NCI-H2196 treated with DMSO at 0.1 percent for 48 hours (cell line): ENCODE data around the gene SCAMP2.
"Not testable (repeated sequence)": the region's sequence is repeated elsewhere in the genome, so short reads cannot be mapped to it uniquely, and the experiment has no call there.

Source experiments
- DNase-seq: peaks from one replicate; lab custom pipeline; 2025; ENCODE audit not compliant: unreplicated experiment; lab: John Stamatoyannopoulos, UW

SCAMP2 gene

DNA sequence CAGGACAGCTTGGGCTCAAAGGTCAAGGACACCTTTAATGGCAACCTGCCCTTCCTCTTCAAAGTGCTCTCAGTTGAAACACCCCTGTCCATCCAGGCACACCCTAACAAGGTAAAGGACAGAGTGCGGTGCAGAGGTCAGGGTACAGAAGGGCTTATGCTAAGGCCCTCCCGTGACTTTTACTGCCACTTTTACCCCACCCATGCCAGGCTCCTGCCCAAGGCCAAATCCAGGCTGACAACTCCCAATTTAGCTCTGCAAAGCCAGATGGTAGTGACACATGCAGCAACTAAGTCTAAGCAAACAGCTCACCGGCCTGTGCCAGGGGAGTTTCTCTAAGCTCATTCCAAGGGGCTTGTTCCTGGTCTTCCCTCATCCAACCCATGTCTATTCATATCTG, 18.3 kb upstream of the SCAMP2 start:
- DNase-seq: no peak

DNA sequence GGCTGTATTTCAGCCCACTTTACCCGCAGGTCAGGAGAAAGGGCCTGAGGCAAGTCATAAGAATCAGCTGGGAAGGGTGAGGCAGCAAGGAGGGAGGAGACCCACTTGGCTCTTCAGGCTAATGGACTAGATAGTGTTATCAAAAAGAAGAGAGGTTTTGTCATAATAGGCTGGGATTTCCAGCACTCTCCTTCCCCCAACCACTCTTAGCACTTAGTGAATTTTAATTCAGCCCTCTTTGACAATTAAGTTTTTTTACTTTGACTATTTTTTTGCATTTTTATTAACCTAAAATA, 17.4 kb upstream of the SCAMP2 start:
- DNase-seq: no peak

DNA sequence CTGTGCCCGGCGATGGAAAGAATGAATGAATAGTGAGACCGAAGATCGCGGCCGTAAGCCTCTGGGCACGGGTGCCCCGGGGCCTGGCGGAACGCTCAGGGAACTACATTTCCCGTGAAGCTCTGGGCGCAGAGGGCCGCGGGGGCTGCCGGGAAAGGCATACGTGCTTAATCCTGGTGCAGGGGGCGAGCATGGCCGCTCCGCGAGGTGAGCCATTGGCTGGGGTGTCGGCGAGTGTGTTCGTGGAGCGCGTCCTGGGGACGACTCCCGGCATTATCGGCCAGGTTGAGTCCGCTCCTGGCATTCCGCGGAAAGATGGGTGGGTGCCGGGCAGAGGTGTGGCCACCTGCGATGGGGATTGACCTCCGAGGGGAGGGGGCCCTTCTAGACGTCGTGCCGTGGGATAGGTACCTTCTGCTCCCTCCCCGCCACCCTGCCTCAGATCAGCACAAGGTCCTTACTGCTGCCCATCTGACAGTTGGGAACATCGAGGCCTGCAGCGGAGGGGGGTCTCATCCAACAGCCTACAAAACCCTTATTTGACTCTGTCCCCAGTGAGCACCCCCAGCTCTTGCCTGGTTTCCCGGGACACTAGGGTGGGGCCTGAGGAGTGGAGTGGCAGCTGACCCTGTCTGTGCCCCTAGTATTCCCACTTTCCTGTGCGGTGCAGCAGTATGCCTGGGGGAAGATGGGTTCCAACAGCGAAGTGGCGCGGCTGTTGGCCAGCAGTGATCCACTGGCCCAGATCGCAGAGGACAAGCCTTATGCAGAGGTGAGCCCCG, 16.9 kb upstream of the SCAMP2 start, which contains the start of gene MPI:
TSS of gene MPI (plus strand) at position 160 of the 782 bp plus-strand sequence. CDS start at position 192, 32 bp downstream.
- no peak for DNase-seq

DNA sequence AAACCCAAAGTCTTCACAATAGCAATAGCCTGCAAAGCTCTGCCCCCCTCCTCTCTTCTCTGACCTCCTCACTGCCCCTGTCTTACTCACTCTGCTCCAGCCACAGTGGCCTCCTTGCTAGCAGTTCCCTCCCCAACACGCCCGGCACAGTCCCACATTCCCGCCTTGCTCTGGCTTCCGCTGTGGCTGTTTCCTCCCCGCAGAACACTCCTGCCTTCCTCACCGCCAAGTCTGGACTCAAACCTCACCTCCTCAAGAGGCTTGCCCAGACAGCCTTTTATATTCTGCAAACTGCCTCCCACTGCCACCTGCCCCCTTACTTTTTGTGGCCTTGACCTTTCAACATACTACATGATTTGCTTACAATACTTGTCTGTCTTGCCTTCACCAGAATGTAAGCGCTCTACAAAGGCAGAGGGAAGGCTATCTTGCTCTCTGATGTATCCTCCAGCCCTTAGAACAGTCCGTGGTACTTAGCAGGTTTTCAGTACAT, 16.3 kb upstream of the SCAMP2 start:
- DNase-seq: no peak

DNA sequence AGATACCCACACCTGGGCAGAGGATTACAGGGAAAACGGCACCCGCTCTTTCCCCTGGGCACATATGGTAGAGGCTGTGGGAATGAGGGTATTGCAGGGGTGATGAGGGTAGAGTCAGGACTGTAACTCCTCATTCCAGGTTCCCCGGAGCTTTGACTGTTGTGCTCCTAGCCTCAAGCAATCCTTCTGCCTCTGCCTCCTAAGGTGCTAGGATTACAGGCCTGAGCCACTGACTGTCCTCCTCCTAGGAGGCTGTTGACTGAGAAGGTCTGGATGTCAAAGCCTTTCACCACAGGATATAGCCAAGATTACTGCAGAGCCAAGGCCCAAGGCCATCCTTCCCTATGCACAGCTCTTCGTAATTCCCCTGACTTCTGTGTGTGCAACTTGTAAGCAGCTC, 15.6 kb upstream of the SCAMP2 start:
- no peak for DNase-seq

DNA sequence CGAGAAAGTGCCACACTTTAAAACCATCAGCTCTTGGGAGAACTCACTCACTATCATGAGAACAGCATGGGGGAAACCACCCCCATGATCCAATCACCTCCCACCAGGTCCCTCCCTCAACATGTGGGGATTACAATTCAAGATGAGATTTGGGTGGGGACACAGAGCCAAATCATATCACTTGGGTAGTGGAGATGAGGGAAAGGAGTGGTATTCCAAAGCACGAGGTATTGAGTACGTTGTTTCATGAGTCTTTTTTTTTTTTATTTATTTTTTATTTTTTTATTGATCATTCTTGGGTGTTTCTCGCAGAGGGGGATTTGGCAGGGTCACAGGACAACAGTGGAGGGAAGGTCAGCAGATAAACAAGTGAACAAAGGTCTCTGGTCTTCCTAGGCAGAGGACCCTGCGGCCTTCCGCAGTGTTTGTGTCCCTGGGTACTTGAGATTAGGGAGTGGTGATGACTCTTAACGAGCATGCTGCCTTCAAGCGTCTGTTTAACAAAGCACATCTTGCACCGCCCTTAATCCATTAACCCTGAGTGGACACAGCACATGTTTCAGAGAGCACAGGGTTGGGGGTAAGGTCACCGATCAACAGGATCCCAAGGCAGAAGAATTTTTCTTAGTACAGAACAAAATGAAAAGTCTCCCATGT, 14.5 kb upstream of the SCAMP2 start:
- DNase-seq: not testable (repeated sequence)

DNA sequence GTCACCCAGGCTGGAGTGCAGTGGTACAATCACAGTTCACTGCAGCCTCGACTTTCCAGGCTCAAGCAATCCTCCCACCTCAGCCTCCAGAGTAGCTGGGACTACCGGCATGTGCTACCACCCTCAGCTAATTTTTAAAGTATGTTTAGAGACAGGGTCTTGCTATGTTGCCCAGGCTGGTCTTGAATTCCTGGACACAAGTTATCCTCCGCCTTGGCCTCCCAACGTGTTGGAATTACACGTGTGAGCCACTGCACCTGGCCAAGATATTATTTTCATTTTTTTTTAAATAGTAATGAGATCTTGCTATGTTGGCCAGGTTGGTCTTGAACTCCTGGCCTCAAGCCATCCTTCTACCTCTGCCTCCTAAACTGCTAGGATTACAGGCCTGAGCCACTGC, 12.3 kb upstream of the SCAMP2 start:
- no peak for DNase-seq

DNA sequence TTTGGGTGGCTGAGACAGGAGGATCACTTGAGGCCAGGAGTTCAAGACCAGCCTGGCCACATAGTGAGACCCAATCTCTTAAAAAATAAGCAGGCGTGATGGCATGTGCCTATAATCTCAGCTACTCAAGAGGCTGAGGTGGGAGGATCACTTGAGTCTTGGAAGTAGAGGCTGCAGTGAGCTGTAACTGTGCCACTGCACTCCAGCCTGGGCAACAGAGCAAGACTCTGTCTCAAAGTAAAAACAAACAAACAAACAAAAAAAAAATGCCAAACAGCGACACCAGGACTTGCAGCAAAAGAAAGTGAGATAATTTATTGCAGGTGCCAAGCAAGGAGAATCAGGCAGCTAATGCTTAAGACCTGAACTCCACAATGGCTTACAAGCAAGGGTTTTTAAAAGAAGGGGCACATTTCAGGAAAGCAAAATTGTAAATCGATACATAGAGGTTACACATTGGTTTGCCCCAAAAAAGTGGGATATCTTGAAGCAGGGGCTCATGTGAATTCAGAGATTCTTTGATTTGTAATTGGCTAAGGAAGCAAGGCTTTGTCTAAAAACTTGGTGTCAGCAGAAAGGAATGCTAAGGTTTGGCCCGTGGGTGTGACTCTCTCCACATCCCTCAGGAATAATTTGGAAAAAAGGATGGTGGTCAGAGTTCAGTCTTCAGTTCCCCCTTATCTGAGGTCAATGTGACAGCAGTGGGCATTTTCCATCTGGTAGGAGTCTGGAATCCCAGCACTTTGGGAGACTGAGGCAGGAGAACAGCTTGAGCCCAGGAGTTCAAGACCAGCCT, 11.5 kb upstream of the SCAMP2 start:
- no peak for DNase-seq

DNA sequence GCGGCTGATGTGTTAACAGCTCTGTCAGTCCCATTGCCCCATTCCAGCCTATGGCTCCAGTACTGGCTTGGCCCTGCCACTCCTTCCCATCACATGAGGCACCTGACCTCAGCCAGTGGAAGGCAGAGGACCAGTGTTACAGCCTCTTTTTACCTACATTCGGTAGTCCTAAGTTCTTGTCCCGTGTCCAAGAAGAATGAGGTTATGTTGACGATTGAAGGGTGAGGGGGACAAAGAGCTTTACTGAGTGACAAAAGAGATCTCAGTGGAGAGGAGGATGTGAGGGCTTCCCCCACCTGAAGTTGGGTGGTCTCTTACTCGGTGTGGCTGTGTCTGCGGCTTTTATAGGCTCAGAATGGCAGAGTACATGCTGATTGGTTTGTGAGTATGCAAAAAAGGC, 9.4 kb upstream of the SCAMP2 start:
- DNase-seq: no peak

DNA sequence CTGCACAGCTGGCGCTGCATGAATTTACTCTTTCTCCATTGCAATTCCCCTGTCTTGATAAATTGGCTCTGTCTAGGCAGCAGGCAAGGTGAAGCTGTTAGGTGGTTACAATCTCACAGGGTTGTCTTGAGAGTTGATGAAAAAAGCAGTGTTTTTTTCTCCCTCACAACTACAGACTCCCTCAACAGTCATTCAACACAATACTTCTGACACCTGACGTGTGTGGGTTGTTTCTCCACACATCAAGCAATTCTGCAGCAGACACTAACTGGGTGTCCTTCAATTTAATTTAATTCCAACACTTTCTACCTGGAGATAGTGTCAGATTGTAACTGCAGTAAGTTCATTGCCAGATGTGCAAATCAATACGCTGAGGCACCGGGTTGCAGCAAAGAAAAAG, 5.1 kb upstream of the SCAMP2 start:
- no peak for DNase-seq

DNA sequence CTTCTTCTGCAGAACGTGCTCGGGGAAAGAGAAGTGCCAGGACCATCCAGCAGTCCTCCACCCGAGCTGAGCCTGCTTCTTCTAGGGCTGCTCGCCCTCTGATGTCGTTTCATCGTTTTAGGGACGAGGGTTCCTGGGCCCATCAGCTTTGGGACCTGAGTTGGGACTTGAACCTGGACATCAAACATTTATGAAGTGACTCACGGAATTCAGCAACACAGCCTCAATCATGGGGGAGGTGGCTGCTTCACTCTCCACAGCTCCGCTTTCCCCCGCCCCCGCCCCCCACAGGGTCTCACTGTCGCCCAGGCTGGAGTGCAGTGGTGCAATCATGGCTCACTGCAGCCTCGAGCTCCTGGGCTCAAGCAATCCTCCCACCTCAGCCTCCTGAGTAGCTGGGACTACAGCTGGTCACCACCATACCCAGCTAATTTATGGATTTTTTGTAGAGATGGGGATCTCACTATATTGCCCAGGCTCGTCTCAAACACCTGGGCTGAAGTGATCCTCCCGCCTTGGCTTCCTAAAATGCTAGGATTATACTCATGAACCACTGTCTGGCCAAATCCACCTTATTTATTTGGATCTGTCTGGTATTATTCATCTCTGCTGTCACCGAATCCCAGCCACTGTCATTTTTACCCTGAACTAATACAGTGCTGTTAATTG, 725 bp upstream of the SCAMP2 start:
- no peak for DNase-seq

DNA sequence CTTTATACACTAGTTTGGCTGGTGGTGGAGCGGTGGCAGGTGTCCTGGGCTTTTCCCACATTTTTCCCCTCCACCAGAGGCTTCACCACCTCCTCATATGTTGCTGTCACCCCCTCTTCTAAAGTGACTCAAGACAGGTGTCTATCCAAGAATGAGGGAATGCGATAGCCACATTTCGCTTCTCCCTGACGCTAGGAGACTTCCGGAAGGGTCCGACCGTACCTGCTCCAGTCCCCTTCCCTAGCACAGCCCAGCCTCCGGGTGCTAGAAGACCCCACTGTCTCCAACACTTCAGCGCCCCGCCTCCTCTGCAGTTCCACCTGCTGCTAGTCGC, 496 bp downstream of the SCAMP2 start:
- no peak for DNase-seq

DNA sequence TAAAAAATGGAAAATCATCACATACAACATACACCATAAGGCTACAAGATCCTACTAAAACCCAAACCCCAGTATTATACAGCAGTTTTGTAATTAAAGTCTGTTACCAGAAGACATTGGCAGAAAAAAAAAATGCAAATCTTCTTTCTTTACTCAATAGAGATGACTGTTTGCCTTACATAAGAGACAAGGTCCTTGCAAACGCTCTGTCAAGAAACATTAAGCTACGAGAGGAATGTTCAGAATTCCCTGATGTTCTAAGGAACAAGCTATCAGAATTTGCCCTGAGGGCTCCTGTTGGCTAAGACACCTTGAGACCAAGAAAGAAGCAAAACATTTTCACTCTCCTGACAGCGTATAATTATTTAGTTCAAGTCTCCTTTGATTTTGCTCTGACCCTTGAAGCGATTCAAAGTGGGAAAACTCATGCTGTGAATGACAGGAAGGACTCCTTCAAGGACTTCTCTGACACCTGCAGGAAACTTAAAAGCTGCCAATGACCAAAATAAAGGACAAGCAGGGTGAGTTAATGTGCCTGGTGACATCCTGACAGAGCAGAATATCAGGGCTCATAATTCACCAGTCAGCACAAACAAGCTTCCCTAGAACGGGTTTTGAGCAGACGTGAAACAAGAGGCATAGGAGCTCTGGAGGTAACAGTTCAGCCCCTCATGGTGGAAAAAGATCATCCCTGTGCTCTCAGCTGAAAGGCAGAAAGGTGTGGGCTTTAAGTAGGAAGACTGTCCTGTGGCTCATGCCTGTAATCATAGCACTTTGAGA, 2.5 kb downstream of the SCAMP2 start:
- DNase-seq: no peak

DNA sequence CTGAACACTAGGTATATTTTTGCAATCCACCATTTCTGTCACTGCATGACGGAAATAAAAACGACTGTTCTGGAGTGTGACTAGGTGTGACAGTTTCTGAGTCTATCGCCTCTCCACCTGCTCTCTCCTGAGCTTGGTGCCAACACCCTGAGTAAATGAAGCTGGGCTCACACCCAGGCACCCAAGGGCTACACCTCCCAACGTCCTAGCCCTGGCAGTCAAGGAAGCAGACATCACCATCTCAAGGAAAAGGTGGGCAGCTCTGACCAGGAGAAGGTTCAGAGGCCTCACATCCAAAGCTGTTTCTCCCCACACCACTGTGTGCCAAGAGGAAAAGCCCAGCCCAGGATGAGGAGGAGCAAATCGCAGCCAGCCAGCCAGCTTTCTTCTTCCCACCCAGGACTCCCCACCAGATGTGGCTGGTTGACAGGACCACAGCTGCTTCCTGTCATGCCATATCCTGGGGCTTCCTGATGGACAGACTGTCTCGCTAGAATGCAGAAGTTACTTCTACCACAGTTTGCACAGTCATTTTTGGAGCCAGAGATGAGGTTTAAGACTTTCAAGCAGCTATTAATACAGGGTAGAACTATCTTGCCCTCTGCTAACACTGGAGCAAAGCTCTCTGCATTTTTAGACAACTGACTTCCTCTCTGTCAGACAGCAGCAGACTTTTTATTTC, 3.3 kb downstream of the SCAMP2 start:
- DNase-seq: no peak

DNA sequence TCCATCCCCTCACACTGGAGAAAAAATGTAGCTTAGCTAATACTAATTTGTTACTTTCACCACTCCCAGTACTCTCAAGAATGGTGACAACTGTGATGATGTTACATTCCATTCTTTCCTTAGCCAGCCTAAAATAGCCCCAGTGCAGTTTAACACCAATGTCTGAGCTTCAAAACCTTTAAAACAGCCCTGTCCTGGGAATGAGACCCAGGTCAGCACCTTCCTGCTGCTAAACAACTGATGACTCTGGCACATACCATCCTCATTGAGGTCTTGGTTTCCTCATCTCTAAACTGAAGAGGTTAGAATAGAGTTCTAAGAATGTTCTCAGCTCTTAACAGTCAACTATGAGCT, 3.8 kb downstream of the SCAMP2 start:
- DNase-seq: no peak

DNA sequence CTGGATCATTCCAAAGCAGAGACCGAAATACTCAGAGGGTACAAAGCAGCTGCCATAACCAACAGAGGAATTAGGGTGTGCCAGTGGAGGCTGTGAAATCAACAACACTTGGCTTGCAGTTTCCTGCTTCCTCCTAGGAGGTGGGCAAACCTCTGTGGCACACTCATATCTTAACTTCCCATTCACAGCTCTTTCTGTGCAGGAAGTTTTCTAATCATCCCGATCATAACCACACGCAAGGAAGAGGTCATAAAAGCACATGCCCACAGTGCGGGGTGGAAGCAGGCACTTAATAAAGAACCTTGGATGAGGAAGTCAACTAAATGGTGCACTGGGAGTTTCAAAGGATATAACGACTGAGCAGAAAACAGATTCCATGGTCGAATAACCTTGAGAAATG, 5.1 kb downstream of the SCAMP2 start:
- no peak for DNase-seq

DNA sequence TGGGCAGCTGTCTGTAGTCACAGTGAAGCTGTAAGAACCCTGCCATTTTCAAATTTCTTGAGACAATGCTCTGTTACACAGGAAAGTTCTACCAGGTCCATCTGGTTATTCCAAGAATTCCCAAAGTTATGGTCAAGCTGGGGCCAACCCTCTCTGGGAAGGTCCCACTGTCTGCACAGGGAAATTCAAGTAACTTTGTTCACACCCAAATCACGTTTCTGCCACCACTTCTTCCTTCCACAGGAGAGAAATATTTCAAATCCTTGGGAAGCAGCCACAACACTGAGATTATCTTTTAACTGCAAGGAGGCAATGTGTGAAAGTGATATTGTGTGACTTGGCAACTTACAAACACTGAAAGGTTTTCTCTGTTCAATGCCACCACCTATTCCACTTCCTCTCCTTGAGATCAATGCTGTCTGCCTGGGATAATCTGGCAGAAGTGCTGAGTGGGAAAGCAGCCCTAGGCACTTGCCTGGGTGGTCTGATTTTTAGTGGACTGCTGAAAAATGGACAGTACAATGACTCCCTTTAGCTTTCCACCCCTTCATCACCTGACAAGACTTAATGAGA, 5.6 kb downstream of the SCAMP2 start:
- no peak for DNase-seq

DNA sequence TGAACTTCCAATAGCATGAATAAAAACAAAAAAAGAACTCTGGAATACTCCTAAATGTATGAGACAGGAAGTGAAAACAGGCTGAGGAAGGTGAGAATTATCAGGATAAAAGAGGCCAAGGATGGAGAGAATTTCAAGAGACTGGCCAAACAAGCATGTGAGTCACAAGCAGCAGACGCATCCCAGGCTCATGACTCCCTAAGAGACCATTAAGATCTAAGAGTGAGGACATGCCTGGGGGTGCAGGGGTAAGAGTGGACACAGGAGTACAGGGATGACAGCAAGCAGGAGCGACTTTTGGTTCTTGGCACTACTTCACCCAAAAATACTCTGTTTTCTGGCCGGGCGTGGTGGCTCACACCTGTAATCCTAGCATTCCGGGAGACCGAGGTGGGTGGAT, 7.1 kb downstream of the SCAMP2 start:
- DNase-seq: no peak

DNA sequence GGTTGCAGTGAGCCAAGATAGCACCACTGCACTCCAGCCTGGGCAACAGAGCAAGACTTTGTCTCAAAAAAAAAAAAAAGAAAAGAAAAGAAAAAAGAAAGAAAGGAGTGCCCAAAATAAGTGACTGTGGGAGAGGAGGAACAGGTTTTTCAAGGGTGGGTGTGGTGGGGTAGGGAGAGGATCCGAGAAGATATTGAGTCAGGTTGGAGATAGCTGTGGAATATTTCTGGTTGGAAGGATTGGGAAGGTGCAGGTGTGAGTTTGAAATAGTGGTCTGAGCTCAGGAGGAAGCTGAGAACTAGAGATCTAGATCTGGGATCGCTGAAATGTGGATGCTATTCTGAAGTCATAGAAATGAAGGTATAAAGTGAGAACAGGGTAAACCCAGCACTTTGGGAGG, 7.8 kb downstream of the SCAMP2 start:
- DNase-seq: no peak

DNA sequence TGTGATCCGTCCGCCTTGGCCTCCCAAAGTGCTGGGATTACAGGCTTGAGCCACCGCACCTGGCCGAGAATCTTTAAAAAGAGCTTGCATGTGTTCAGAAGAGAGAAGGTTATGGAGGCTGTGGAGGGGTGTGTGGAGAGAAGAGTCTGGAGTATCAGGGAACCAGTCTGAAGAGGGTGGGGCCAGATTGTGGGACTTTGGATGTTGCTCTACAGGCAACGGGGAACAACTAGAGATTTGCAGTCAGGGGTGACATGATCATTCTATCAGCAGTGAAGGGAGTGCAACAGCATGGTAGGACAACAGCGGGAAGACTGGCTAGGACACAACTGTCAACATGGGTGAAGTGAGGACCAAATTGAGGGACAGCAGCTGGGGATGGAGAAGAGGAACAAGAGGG, 8.9 kb downstream of the SCAMP2 start:
- no peak for DNase-seq
